Loucy (cell line): Measurements from ENCODE around the gene SLC51A.
A peak's percentile ranks its signal among the peaks of the same experiment; 100 is the strongest.
"Not testable (repeated sequence)": the region's sequence is repeated elsewhere in the genome, so short reads cannot be mapped to it uniquely, and the experiment has no call there.

Experiments
- H2AFZ ChIP-seq: fragments of 200-600 bp; sonication (generic); 2 replicates; pipeline ENCODE4 v1.6.0; 2016; ENCODE audit warnings: antibody characterized with exemption, mild to moderate bottlenecking, low read length, moderate library complexity
- H3F3A ChIP-seq: fragments of 200-600 bp; 2 replicates; pipeline ENCODE4 v1.6.0; 2016; ENCODE audit warnings: antibody characterized with exemption, low read depth, mild to moderate bottlenecking
- H3K27me3 ChIP-seq: fragments of 200-600 bp; sonication (generic); 2 replicates; pipeline ENCODE4 v1.6.1; 2014; ENCODE audit warnings: low read length, mild to moderate bottlenecking; ENCODE audit not compliant: insufficient read depth, poor library complexity, severe bottlenecking
- H3K36me3 ChIP-seq: fragments of 200-600 bp; sonication (generic); 2 replicates; pipeline ENCODE4 v1.6.1; 2016; ENCODE audit warnings: low read length; ENCODE audit not compliant: insufficient read depth
- H3K4me1 ChIP-seq: fragments of 200-600 bp; sonication (generic); 2 replicates; pipeline ENCODE4 v1.5.1; 2014; ENCODE audit warnings: low read length, mild to moderate bottlenecking; ENCODE audit not compliant: insufficient read depth, poor library complexity, severe bottlenecking
- H3K4me2 ChIP-seq: fragments of 200-600 bp; sonication (generic); 2 replicates; pipeline ENCODE4 v1.6.0; 2014; ENCODE audit warnings: antibody characterized with exemption, low read length, low read depth, mild to moderate bottlenecking; ENCODE audit not compliant: poor library complexity, severe bottlenecking
- H3K4me3 ChIP-seq: fragments of 200-600 bp; sonication (generic); 2 replicates; pipeline ENCODE4 v1.5.1; 2014; ENCODE audit warnings: low read length, mild to moderate bottlenecking, mixed read lengths; ENCODE audit not compliant: poor library complexity, severe bottlenecking
- H3K79me2 ChIP-seq: fragments of 200-600 bp; sonication (generic); 2 replicates; pipeline ENCODE4 v1.6.1; 2014; ENCODE audit warnings: low read length; ENCODE audit not compliant: insufficient read depth
- H3K9ac ChIP-seq: fragments of 200-600 bp; sonication (generic); 2 replicates; pipeline ENCODE4 v1.6.0; 2014; ENCODE audit warnings: mild to moderate bottlenecking, low read depth, low read length, moderate library complexity; ENCODE audit not compliant: poor library complexity, severe bottlenecking
- H3K9me2 ChIP-seq: fragments of 200-600 bp; sonication (generic); replicated peaks from 2 replicates; pipeline ENCODE4 v1.6.1; 2016; ENCODE audit warnings: low read depth, low read length, mixed read lengths
- H3K9me3 ChIP-seq: fragments of 200-600 bp; sonication (generic); 2 replicates; pipeline ENCODE4 v1.6.1; 2014; ENCODE audit warnings: mild to moderate bottlenecking, antibody characterized with exemption, low read length, low read depth; ENCODE audit not compliant: insufficient read depth
- H4K20me1 ChIP-seq: fragments of 200-600 bp; sonication (generic); 2 replicates; pipeline ENCODE4 v1.6.0; 2014; ENCODE audit warnings: antibody characterized with exemption, low read length, mild to moderate bottlenecking; ENCODE audit not compliant: insufficient read depth, poor library complexity, severe bottlenecking
- CTCF ChIP-seq: fragments of 200-600 bp; sonication (generic); conservative IDR thresholded peaks from 2 replicates; pipeline ENCODE4 v1.5.1; 2014; ENCODE audit warnings: mild to moderate bottlenecking, antibody characterized with exemption, low read length
- EZH2phosphoT487 ChIP-seq: fragments of 200-600 bp; IDR thresholded peaks from 2 replicates; pipeline ENCODE4 v1.6.1; 2018; ENCODE audit warnings: antibody characterized with exemption, mild to moderate bottlenecking, moderate library complexity, borderline replicate concordance

The SLC51A gene

GRCh38 chr3:196181127-196181546 lies 35.2 kb upstream of the SLC51A start:
- Histone ChIP-seq H3K4me1 (peaks cover 79% of the 10 kb centered on the region), H3K9me2 (no peaks in the 10 kb centered on the region), H3K9me3 (no peaks in the 10 kb centered on the region), H3K4me3 (peak overlapping the region; percentile 47), H4K20me1 (no peaks in the 10 kb centered on the region), H3K4me2 (peak overlapping the region; percentile 90), H3F3A (peaks cover 42% of the 10 kb centered on the region), H3K27me3 (no peaks in the 10 kb centered on the region), H2AFZ (no peak overlapping the region), H3K9ac (peak overlapping the region; percentile 92), H3K79me2 (peaks cover 35% of the 10 kb centered on the region), H3K36me3 (no peaks in the 10 kb centered on the region)
- TF ChIP-seq CTCF (no peak), EZH2phosphoT487 (no peak)

GRCh38 chr3:196184169-196184432 lies 32.2 kb upstream of the SLC51A start:
- H3K4me1 ChIP-seq, result peaks cover 80% of the 10 kb centered on the region
- H3K9me2 ChIP-seq, H4K20me1 ChIP-seq, H3K36me3 ChIP-seq, H3K27me3 ChIP-seq, H3K9me3 ChIP-seq, H2AFZ ChIP-seq, H3K4me3 ChIP-seq: not testable (repeated sequence)
- peak overlapping the region; percentile 96 for H3K9ac ChIP-seq
- peaks cover 48% of the 10 kb centered on the region for H3K79me2 ChIP-seq
- peak overlapping the region; percentile 77 for H3K4me2 ChIP-seq
- peaks cover 43% of the 10 kb centered on the region for H3F3A ChIP-seq

GRCh38 chr3:196184881-196185280 lies 31.5 kb upstream of the SLC51A start:
- no peak overlapping the region for H2AFZ ChIP-seq
- H3K27me3 ChIP-seq, result no peaks in the 10 kb centered on the region
- no peaks in the 10 kb centered on the region for H3K36me3 ChIP-seq
- H4K20me1 ChIP-seq, result no peaks in the 10 kb centered on the region
- peaks cover 76% of the 10 kb centered on the region for H3K4me1 ChIP-seq
- TF ChIP-seq EZH2phosphoT487 (no peak), CTCF (no peak)
- H3K79me2 ChIP-seq, result peaks cover 54% of the 10 kb centered on the region
- H3K9me3 ChIP-seq, result no peaks in the 10 kb centered on the region
- H3K9ac ChIP-seq, result no peak overlapping the region
- H3F3A ChIP-seq, result peaks cover 37% of the 10 kb centered on the region
- H3K4me2 ChIP-seq, result no peak overlapping the region
- H3K4me3 ChIP-seq, result no peak overlapping the region
- no peaks in the 10 kb centered on the region for H3K9me2 ChIP-seq

- H3K9me3 ChIP-seq, result no peaks in the 10 kb centered on the region
- no peaks in the 10 kb centered on the region for H3K9me2 ChIP-seq
- peak overlapping the region; percentile 72 for H3K9ac ChIP-seq
- 0 out of 2 replicates have a peak overlapping the region, but pooled peaks have one; percentile 25 for H2AFZ ChIP-seq
- H3K4me1 ChIP-seq, result peaks cover 60% of the 10 kb centered on the region
- H3K36me3 ChIP-seq, result no peaks in the 10 kb centered on the region
- H3K79me2 ChIP-seq, result peaks cover 60% of the 10 kb centered on the region
- H4K20me1 ChIP-seq, result no peaks in the 10 kb centered on the region
- H3F3A ChIP-seq, result peaks cover 19% of the 10 kb centered on the region
- H3K27me3 ChIP-seq, result no peaks in the 10 kb centered on the region
- TF ChIP-seq EZH2phosphoT487, result no peak
- TF ChIP-seq CTCF, result no peak
- peak overlapping the region; percentile 65 for H3K4me2 ChIP-seq
- peak overlapping the region; percentile 52 for H3K4me3 ChIP-seq
Measured at GRCh38 chr3:196186651-196187573, 29.4 kb upstream of the SLC51A start.
